Prostate gland (tissue), 2 donors: ENCODE data around the gene SOX30. TPM values are rescaled to one million over a fixed set of nuclear protein-coding genes. Genes with fewer than 3 reads are reported as not detected.

ENCODE experiments used
- DNase-seq: peaks from one replicate; pipeline ENCODE4 v3.0.0-alpha.2; 2019; ENCODE audit warnings: low spot score
- H3K27ac ChIP-seq, 2 donors: fragments of 200-600 bp; sonication (generic); 2 replicates each; pipeline ENCODE4 v1.5.1; 2017 to 2019
- H3K27me3 ChIP-seq: fragments of 200-600 bp; sonication (generic); replicated peaks from 2 replicates; pipeline ENCODE4 v1.5.1; 2019; ENCODE audit not compliant: insufficient read depth
- H3K36me3 ChIP-seq, 2 donors: fragments of 200-600 bp; sonication (generic); 1 replicate in 1 of 2; 2 replicates in 1 of 2; pipeline versions ENCODE4 v1.5.1 to v1.8.1; 2017 to 2019
- H3K4me1 ChIP-seq: fragments of 200-600 bp; sonication (generic); replicated peaks from 2 replicates; pipeline ENCODE4 v1.5.1; 2019
- H3K4me3 ChIP-seq, 2 donors: fragments of 200-600 bp; sonication (generic); 2 replicates each; pipeline ENCODE4 v1.5.1; 2017 to 2019
- H3K9me3 ChIP-seq: fragments of 200-600 bp; sonication (generic); 2 replicates; pipeline ENCODE4 v1.5.1; 2017
- CTCF ChIP-seq, 4 experiments: fragments of 200-600 bp in 2 of 4; fragments of 450-650 bp in 2 of 4; sonication (generic) in 2 of 4; IDR thresholded peaks; 1 replicate in 3 of 4; 2 replicates in 1 of 4; pipeline ENCODE4 v1.5.1; 2016 to 2019; ENCODE audit warnings: antibody characterized with exemption in 4 of 4, mild to moderate bottlenecking in 2 of 4, moderate library complexity in 2 of 4
- POLR2A ChIP-seq: fragments of 450-650 bp; IDR thresholded peaks from one replicate; pipeline ENCODE4 v1.6.1; 2016; ENCODE audit warnings: antibody characterized with exemption, mild to moderate bottlenecking
- POLR2AphosphoS5 ChIP-seq: sonication (generic); formaldehyde crosslinking; IDR thresholded peaks from one replicate; pipeline ENCODE4 v1.6.1; 2017; ENCODE audit warnings: antibody characterized with exemption
- WGBS: methylation state at CpG from one replicate; pipeline ENCODE4 v1.1.5; 2018; 5-methylcytosine and 5-hydroxymethylcytosine counted together
- intact Hi-C: fragments of 100-400 bp; cut with DNase I; formaldehyde crosslinking; loops from one replicate; pipeline ENCODE4 v1.14.2; 2022
- total RNA-seq, 2 donors: library from RNA; depleted of rRNA; stranded (reverse); fragments of >200 nt; gene quantifications; one replicate each; pipeline ENCODE4 v1.1.0, GENCODE V29; 2016

Gene SOX30
- total RNA-seq, 2 donors from 2014 or later, result 14.4 TPM; not detected in 1

GRCh38 chr5:157659868-157660660 is 7.8 kb upstream of the SOX30 start:
- 85% methylated on average over 8 of the region's 8 CpGs for WGBS
- intact Hi-C loops, result no loop called here

GRCh38 chr5:157658893-157659292 is 6.7 kb upstream of the SOX30 start:
- no peaks in the 10 kb centered on the region for H3K4me1 ChIP-seq
- no peaks in the 10 kb centered on the region for H3K36me3 ChIP-seq
- H3K4me3 ChIP-seq, result no peak overlapping the region
- 72% methylated on average over 1 of the region's 1 CpG for WGBS
- intact Hi-C loops, result no loop called here
- no peak overlapping the region for H3K27ac ChIP-seq
- H3K27me3 ChIP-seq, result no peaks in the 10 kb centered on the region
- DNase-seq, result no peak
- no peak for TF ChIP-seq POLR2A
- no peak for TF ChIP-seq POLR2AphosphoS5
- TF ChIP-seq CTCF (IDR thresholded peaks at IDR 0.05), result no peak
- no peaks in the 10 kb centered on the region for H3K9me3 ChIP-seq

More at GRCh38 chr5:157659868-157660660, 7.8 kb upstream of the SOX30 start:
- no peaks in the 10 kb centered on the region for H3K36me3 ChIP-seq
- no peak for TF ChIP-seq POLR2A
- no peak overlapping the region for H3K27ac ChIP-seq
- no peak for DNase-seq
- H3K4me1 ChIP-seq, result no peaks in the 10 kb centered on the region
- no peaks in the 10 kb centered on the region for H3K27me3 ChIP-seq
- no peak overlapping the region for H3K4me3 ChIP-seq
- H3K9me3 ChIP-seq, result no peaks in the 10 kb centered on the region

- H3K4me3 ChIP-seq, result no peak overlapping the region
- no peaks in the 10 kb centered on the region for H3K9me3 ChIP-seq
- TF ChIP-seq POLR2AphosphoS5, result no peak
- no peak for TF ChIP-seq CTCF (IDR thresholded peaks at IDR 0.05)
- TF ChIP-seq POLR2A, result no peak
- no peaks in the 10 kb centered on the region for H3K4me1 ChIP-seq
- no peak overlapping the region for H3K27ac ChIP-seq
- DNase-seq, result no peak
- 77% methylated on average over 2 of the region's 2 CpGs for WGBS
- intact Hi-C loops, result no loop called here
- no peaks in the 10 kb centered on the region for H3K36me3 ChIP-seq
- no peaks in the 10 kb centered on the region for H3K27me3 ChIP-seq
Measured at GRCh38 chr5:157657516-157657915, 5.3 kb upstream of the SOX30 start.

- Histone ChIP-seq H3K4me1 (no peaks in the 10 kb centered on the region), H3K27me3 (no peaks in the 10 kb centered on the region), H3K9me3 (no peaks in the 10 kb centered on the region), H3K4me3 (peak overlapping the region; percentile 31 to 36), H3K36me3 (no peaks in the 10 kb centered on the region), H3K27ac (no peak overlapping the region)
- DNase-seq, result peak; percentile 43
- intact Hi-C loops, result no loop called here
- 26% methylated on average over 53 of the region's 63 CpGs for WGBS
- TF ChIP-seq CTCF (IDR thresholded peaks at IDR 0.05), result peak in 3 of 4 experiments; percentile 41 to 48 (median 43)
- no peak for TF ChIP-seq POLR2A
- no peak for TF ChIP-seq POLR2AphosphoS5
Measured at GRCh38 chr5:157651623-157652376, 438 bp downstream of the SOX30 start.

- H3K9me3 ChIP-seq, result no peaks in the 10 kb centered on the region
- no peak for DNase-seq
- TF ChIP-seq POLR2AphosphoS5 (no peak), CTCF (IDR thresholded peaks at IDR 0.05) (no peak), POLR2A (no peak)
- no peaks in the 10 kb centered on the region for H3K36me3 ChIP-seq
- no peak overlapping the region for H3K4me3 ChIP-seq
- no peaks in the 10 kb centered on the region for H3K27me3 ChIP-seq
- H3K4me1 ChIP-seq, result no peaks in the 10 kb centered on the region
- H3K27ac ChIP-seq, result no peak overlapping the region
- intact Hi-C loops, result no loop called here
- WGBS, result 73% methylated on average over 33 of the region's 33 CpGs
Measured at GRCh38 chr5:157650991-157651611, 1.1 kb downstream of the SOX30 start.
